Measurements from ENCODE around the gene CETP. TPM values are rescaled to one million over a fixed set of nuclear protein-coding genes. Genes with fewer than 3 reads are reported as not detected.

CETP gene
- total and polyA plus RNA-seq, 12 donors = 1.2 to 7.9 (median 2.8) TPM

GRCh38 chr16:57013902-57014301 is 52.2 kb downstream of the CETP start:
- no peak for TF ChIP-seq POLR2A (IDR thresholded peaks at IDR 0.05)
- TF ChIP-seq CTCF (IDR thresholded peaks at IDR 0.05) = no peak
- intact Hi-C loops (cut with DNase I) = no loop called here
- no peaks in the 10 kb centered on the region for H3K9me3 ChIP-seq (replicated peaks in 1 of 3)
- H3K4me1 ChIP-seq (replicated peaks in 1 of 2) = peaks cover 0 to 3% of the 10 kb centered on the region in 2 donors
- no peak overlapping the region for H3K4me3 ChIP-seq
- 86 to 96% (median 91%) methylated on average over 2 of the region's 2 CpGs for WGBS, 4 donors
- no peak for DNase-seq
- no peaks in the 10 kb centered on the region for H3K27me3 ChIP-seq
- no peaks in the 10 kb centered on the region for H3K36me3 ChIP-seq (replicated peaks in 1 of 2)
- peak overlapping the region in 3 of 5 donors; percentile 3 to 52 (median 36) for H3K27ac ChIP-seq

GRCh38 chr16:57016301-57016700 is 54.6 kb downstream of the CETP start:
- H3K9me3 ChIP-seq (replicated peaks in 1 of 3) = no peaks in the 10 kb centered on the region
- H3K4me3 ChIP-seq = no peak overlapping the region
- TF ChIP-seq CTCF (IDR thresholded peaks at IDR 0.05) (no peak), POLR2A (IDR thresholded peaks at IDR 0.05) (no peak)
- H3K36me3 ChIP-seq (replicated peaks in 1 of 2) = peaks cover 0 to 6% of the 10 kb centered on the region in 2 donors
- DNase-seq = no peak
- H3K4me1 ChIP-seq (replicated peaks in 1 of 2) = peaks cover 0 to 3% of the 10 kb centered on the region in 2 donors
- 93 to 96% (median 95%) methylated on average over 6 of the region's 6 CpGs for WGBS, 4 donors
- no peaks in the 10 kb centered on the region for H3K27me3 ChIP-seq
- intact Hi-C loops (cut with DNase I) = no loop called here
- no peak overlapping the region for H3K27ac ChIP-seq

GRCh38 chr16:57016831-57017230 is 55.1 kb downstream of the CETP start:
- Histone ChIP-seq H3K4me1 (replicated peaks in 1 of 2) (peaks cover 0 to 3% of the 10 kb centered on the region in 2 donors), H3K36me3 (replicated peaks in 1 of 2) (peaks cover 0 to 11% of the 10 kb centered on the region in 2 donors), H3K27ac (no peak overlapping the region), H3K4me3 (no peak overlapping the region), H3K27me3 (no peaks in the 10 kb centered on the region), H3K9me3 (replicated peaks in 1 of 3) (no peaks in the 10 kb centered on the region)
- WGBS, 4 donors = 82 to 97% (median 89%) methylated on average over 6 of the region's 6 CpGs
- intact Hi-C loops (cut with DNase I) = no loop called here
- DNase-seq = no peak
- no peak for TF ChIP-seq POLR2A (IDR thresholded peaks at IDR 0.05)
- no peak for TF ChIP-seq CTCF (IDR thresholded peaks at IDR 0.05)

GRCh38 chr16:57017251-57017650 is 55.5 kb downstream of the CETP start:
- no peaks in the 10 kb centered on the region for H3K27me3 ChIP-seq
- no peak for TF ChIP-seq CTCF (IDR thresholded peaks at IDR 0.05)
- TF ChIP-seq POLR2A (IDR thresholded peaks at IDR 0.05) = no peak
- H3K9me3 ChIP-seq (replicated peaks in 1 of 3) = no peaks in the 10 kb centered on the region
- H3K4me3 ChIP-seq = no peak overlapping the region
- H3K27ac ChIP-seq = no peak overlapping the region
- intact Hi-C loops (cut with DNase I) = no loop called here
- H3K36me3 ChIP-seq (replicated peaks in 1 of 2) = peaks cover 0 to 14% of the 10 kb centered on the region in 2 donors
- DNase-seq = no peak
- peaks cover 0 to 3% of the 10 kb centered on the region in 2 donors for H3K4me1 ChIP-seq (replicated peaks in 1 of 2)
- WGBS, 4 donors = 69 to 80% (median 74%) methylated on average over 1 of the region's 1 CpG

Measured in adrenal gland (tissue), 12 donors.